H1 (cell line): ENCODE results near the gene CABLES2. TPM values are rescaled to one million over a fixed set of nuclear protein-coding genes. Genes with fewer than 3 reads are reported as not detected.

ENCODE experiments used
- CTCF ChIA-PET: fragments of 300-600 bp; sonication (Branson Sonifier 250); formaldehyde crosslinking; loops from one replicate; lab custom pipeline; 2021; ENCODE audit not compliant: partially characterized antibody; lab: Charles Lee
- POLR2A ChIA-PET: fragments of 300-600 bp; sonication (Branson Sonifier 250); formaldehyde crosslinking; loops from one replicate; lab custom pipeline; 2021; ENCODE audit warnings: inconsistent platforms; ENCODE audit not compliant: partially characterized antibody; lab: Charles Lee
- DNase-seq, 2 experiments: peaks; one replicate each; pipeline versions ENCODE4 v3.0.0 to v3.0.0-alpha.2; 2010 to 2022; ENCODE audit warnings: low spot score in 2 of 2, low read depth in 1 of 2, mixed read lengths in 1 of 2
- FAIRE-seq: peaks from 2 replicates; lab custom pipeline; 2011; peaks lifted over from hg19 to GRCh38; lab: Jason Lieb, UNC
- H2AFZ ChIP-seq: 2 replicates; pipeline ENCODE4 v1.8.1; 2012; ENCODE audit warnings: low read length, inconsistent platforms
- H2AK5ac ChIP-seq: 2 replicates; pipeline ENCODE4 v1.6.1; 2013; ENCODE audit warnings: low read depth, low read length
- H2BK120ac ChIP-seq: replicated peaks from 2 replicates; pipeline ENCODE3; 2013; ENCODE audit warnings: low read depth, low read length, inconsistent platforms
- H2BK12ac ChIP-seq: 2 replicates; pipeline ENCODE4 v1.6.1; 2013; ENCODE audit warnings: low read depth, low read length
- H2BK15ac ChIP-seq: 2 replicates; pipeline ENCODE4 v1.6.1; 2013; ENCODE audit warnings: low read length
- H2BK20ac ChIP-seq: 2 replicates; pipeline ENCODE4 v1.6.1; 2013; ENCODE audit warnings: low read length
- H2BK5ac ChIP-seq: 2 replicates; pipeline ENCODE4 v1.6.1; 2013; ENCODE audit warnings: low read depth, low read length
- H3K14ac ChIP-seq: 2 replicates; pipeline ENCODE4 v1.6.1; 2013; ENCODE audit warnings: inconsistent platforms; ENCODE audit not compliant: insufficient read length
- H3K18ac ChIP-seq: 2 replicates; pipeline ENCODE4 v1.6.1; 2013; ENCODE audit warnings: low read length; ENCODE audit errors: extremely low read depth
- H3K23ac ChIP-seq: 2 replicates; pipeline ENCODE4 v1.6.1; 2013; ENCODE audit warnings: inconsistent platforms; ENCODE audit not compliant: insufficient read length
- H3K23me2 ChIP-seq: 2 replicates; pipeline ENCODE4 v1.6.1; 2013; ENCODE audit warnings: low read depth, low read length
- H3K27ac ChIP-seq: 2 replicates; pipeline ENCODE4 v1.6.1; 2011; ENCODE audit warnings: low read depth, low read length, inconsistent platforms
- H3K27me3 ChIP-seq, 4 experiments: replicated peaks in 1 of 4; 1 replicate in 1 of 4; 2 replicates in 3 of 4; pipeline versions ENCODE4 v1.6.1 to v1.8.1; 2011 to 2013; ENCODE audit warnings: low read length in 3 of 4, mild to moderate bottlenecking in 3 of 4, inconsistent platforms in 2 of 4, mixed read lengths in 2 of 4, moderate library complexity in 1 of 4; ENCODE audit not compliant: control insufficient read depth in 3 of 4, insufficient read depth in 3 of 4; ENCODE audit errors: extremely low read depth in 1 of 4
- H3K36me3 ChIP-seq, 4 experiments: 2 replicates each; pipeline versions ENCODE4 v1.6.1 to v1.8.1; 2011 to 2013; ENCODE audit warnings: mild to moderate bottlenecking in 4 of 4, low read length in 3 of 4, moderate library complexity in 2 of 4, control low read depth in 1 of 4, inconsistent platforms in 1 of 4; ENCODE audit not compliant: insufficient read depth in 4 of 4, control insufficient read depth in 2 of 4
- H3K4ac ChIP-seq: replicated peaks from 2 replicates; pipeline ENCODE3; 2013; ENCODE audit warnings: low read length, low read depth, mixed read lengths, inconsistent platforms; ENCODE audit not compliant: insufficient read length
- H3K4me1 ChIP-seq, 4 experiments: replicated peaks in 1 of 4; 1 replicate in 1 of 4; 2 replicates in 3 of 4; pipeline versions ENCODE4 v1.6.1 to v1.8.1; 2011 to 2013; ENCODE audit warnings: low read length in 3 of 4, inconsistent platforms in 2 of 4, mixed read lengths in 1 of 4; ENCODE audit not compliant: insufficient read depth in 4 of 4, control insufficient read depth in 3 of 4
- H3K4me2 ChIP-seq, 2 experiments: 2 replicates each; pipeline versions ENCODE4 v1.6.1 to v1.8.1; 2011 to 2013; ENCODE audit warnings: low read depth in 2 of 2, low read length in 2 of 2, control low read depth in 1 of 2, inconsistent platforms in 1 of 2, mild to moderate bottlenecking in 1 of 2; ENCODE audit not compliant: insufficient read depth in 1 of 2
- H3K4me3 ChIP-seq, 4 experiments: fragments of 200-600, 300-600 bp in 1 of 4; sonication (generic), shearing (Covaris generic), sonication (Bioruptor Twin) in 1 of 4; 2 replicates each; pipeline versions ENCODE4 v1.5.1 to v1.8.1; 2011 to 2016; ENCODE audit warnings: low read length in 4 of 4, low read depth in 3 of 4, control low read depth in 2 of 4, inconsistent platforms in 2 of 4, mild to moderate bottlenecking in 2 of 4, mixed read lengths in 1 of 4, moderate library complexity in 1 of 4; ENCODE audit not compliant: insufficient read depth in 2 of 4; ENCODE audit errors: extremely low read depth in 1 of 4
- H3K56ac ChIP-seq: replicated peaks from 2 replicates; pipeline ENCODE3; 2013; ENCODE audit warnings: low read depth, mild to moderate bottlenecking, mixed read lengths, low read length, inconsistent platforms; ENCODE audit not compliant: insufficient read length
- H3K79me1 ChIP-seq: 2 replicates; pipeline ENCODE4 v1.6.1; 2013; ENCODE audit warnings: low read depth, low read length, control low read depth
- H3K79me2 ChIP-seq, 2 experiments: 2 replicates each; pipeline versions ENCODE4 v1.6.1 to v1.8.1; 2012 to 2013; ENCODE audit warnings: low read length in 2 of 2, mild to moderate bottlenecking in 2 of 2, inconsistent platforms in 1 of 2; ENCODE audit not compliant: insufficient read depth in 2 of 2, control insufficient read depth in 1 of 2
- H3K9ac ChIP-seq, 4 experiments: replicated peaks in 1 of 4; 1 replicate in 1 of 4; 2 replicates in 3 of 4; pipeline versions ENCODE4 v1.6.1 to v1.8.1; 2011 to 2013; ENCODE audit warnings: low read depth in 3 of 4, low read length in 3 of 4, control low read depth in 2 of 4, mild to moderate bottlenecking in 2 of 4, moderate library complexity in 2 of 4, inconsistent platforms in 1 of 4; ENCODE audit errors: extremely low read depth in 1 of 4
- H3K9me3 ChIP-seq, 2 experiments: 2 replicates each; pipeline versions ENCODE4 v1.6.1 to v1.8.1; 2012 to 2013; ENCODE audit warnings: mild to moderate bottlenecking in 2 of 2, moderate library complexity in 2 of 2, control low read depth in 1 of 2, inconsistent platforms in 1 of 2, low read depth in 1 of 2, low read length in 1 of 2, mixed read lengths in 1 of 2; ENCODE audit not compliant: insufficient read depth in 2 of 2
- H4K20me1 ChIP-seq, 2 experiments: replicated peaks in 1 of 2; 2 replicates each; pipeline versions ENCODE3 to v1.8.1; 2011 to 2013; ENCODE audit warnings: inconsistent platforms in 2 of 2, low read length in 2 of 2, mild to moderate bottlenecking in 1 of 2; ENCODE audit not compliant: insufficient read depth in 2 of 2, control insufficient read depth in 1 of 2
- H4K5ac ChIP-seq: 2 replicates; pipeline ENCODE4 v1.6.1; 2013; ENCODE audit warnings: low read length, low read depth, mixed read lengths, inconsistent platforms; ENCODE audit not compliant: insufficient read length
- H4K8ac ChIP-seq: 2 replicates; pipeline ENCODE4 v1.8.0; 2013; ENCODE audit warnings: mild to moderate bottlenecking, moderate library complexity, low read length, inconsistent platforms; ENCODE audit not compliant: insufficient read depth; ENCODE audit errors: extremely low read depth
- H4K91ac ChIP-seq: replicated peaks from 2 replicates; pipeline ENCODE3; 2013; ENCODE audit warnings: low read length, mixed read lengths, inconsistent platforms; ENCODE audit not compliant: insufficient read length
- BACH1 ChIP-seq: IDR thresholded peaks from 2 replicates; pipeline ENCODE4 v1.6.1; 2012; ENCODE audit warnings: low read length, improper control_type of control experiment
- CREB1 ChIP-seq: IDR thresholded peaks from 2 replicates; pipeline ENCODE4 v1.6.1; 2012; ENCODE audit warnings: inconsistent platforms
- EGR1 ChIP-seq: IDR thresholded peaks from 2 replicates; pipeline ENCODE4 v1.6.1; 2011; ENCODE audit warnings: low read depth, low read length, borderline replicate concordance
- RFX5 ChIP-seq: IDR thresholded peaks from 2 replicates; pipeline ENCODE4 v1.6.1; 2011; ENCODE audit warnings: low read depth, low read length, improper control_type of control experiment, borderline replicate concordance
- RXRA ChIP-seq: IDR thresholded peaks from 2 replicates; pipeline ENCODE4 v1.6.1; 2011; ENCODE audit warnings: low read depth, mild to moderate bottlenecking, low read length, moderate library complexity; ENCODE audit not compliant: insufficient read depth
- WGBS, 2 experiments: shearing (Covaris generic) in 1 of 2; methylation state at CpG; one replicate each; pipeline versions ENCODE4 v1.1.6 to v1.1.7; 2013 to 2015; ENCODE audit warnings: low lambda C conversion rate in 2 of 2, mixed read lengths in 2 of 2, inconsistent platforms in 1 of 2, low coverage in 1 of 2, missing lambda C conversion rate in 1 of 2; ENCODE audit not compliant: insufficient replicate concordance in 2 of 2, insufficient coverage in 1 of 2, insufficient read length in 1 of 2; ENCODE audit errors: extremely low coverage in 1 of 2, missing lambda C conversion rate in 1 of 2; 5-methylcytosine and 5-hydroxymethylcytosine counted together
- polyA plus RNA-seq, 7 experiments: library from polyadenylated mRNA; depleted of rRNA in 3 of 7; stranded (reverse) in 5 of 7; unstranded in 2 of 7; fragments of >200 nt in 5 of 7; fragments of 200-250 nt in 2 of 7; gene quantifications; 1 replicate in 5 of 7; 2 replicates in 1 of 7; 4 replicates in 1 of 7; pipeline versions ENCODE4 v1.2.1 to v1.2.3, GENCODE V29; 2011 to 2013; ENCODE audit warnings: missing spikeins in 2 of 7, mixed read lengths in 2 of 7
- total RNA-seq: library from RNA; stranded (reverse); fragmentation: NEBNext Ultra II Directional; extraction: Animal tissue kit (Norgen Biotek cat#: 25700); gene quantifications from 2 replicates; pipeline ENCODE4 v1.2.1, GENCODE V29; 2021

Gene CABLES2
- total and polyA plus RNA-seq, 2 of the 8 experiments (the other 6 are each of a cell fraction or from before 2014, with no cell fraction given), result 8.0 to 8.8 TPM

- 92% methylated on average over 17 of the region's 17 CpGs; no CpG with 5 or more reads in 1 of the 2 experiments for WGBS, 2 experiments
- peak overlapping the region; percentile 88 for H2BK5ac ChIP-seq
- no peaks in the 10 kb centered on the region for H3K27me3 ChIP-seq
- peaks cover 3% of the 10 kb centered on the region; the same call in 1 of the 2 replicates for H3K23me2 ChIP-seq
- no peaks in the 10 kb centered on the region for H3K79me1 ChIP-seq
- no peaks in the 10 kb centered on the region for H3K79me2 ChIP-seq
- no peak overlapping the region for H2AFZ ChIP-seq
- DNase-seq, result no peak
- no peak overlapping the region for H3K56ac ChIP-seq
- H3K4me1 ChIP-seq, result peaks cover 0 to 29% (median 28%) of the 10 kb centered on the region in 4 experiments; a peak in 6 of 7 replicates
- peak overlapping the region; percentile 95 for H2BK120ac ChIP-seq
- no peak overlapping the region for H3K23ac ChIP-seq
- H3K36me3 ChIP-seq, result peaks cover 0 to 3% (median 1%) of the 10 kb centered on the region in 4 experiments; a peak in 4 of 8 replicates
- no peak for TF ChIP-seq RFX5
- no peak for TF ChIP-seq RXRA
- TF ChIP-seq BACH1, result no peak
- TF ChIP-seq CREB1, result no peak
- TF ChIP-seq EGR1, result no peak
- no peak overlapping the region for H4K8ac ChIP-seq
- H2BK20ac ChIP-seq, result 0 out of 2 replicates have a peak overlapping the region, but pooled peaks have one; percentile 40
- FAIRE-seq, result no peak
- 0 out of 4 replicates have a peak overlapping the region, but pooled peaks of 1 of the 2 experiments have one; percentile 29 for H3K4me2 ChIP-seq
- peak overlapping the region; percentile 75; the same call in 1 of the 2 replicates for H2AK5ac ChIP-seq
- no peak overlapping the region for H3K14ac ChIP-seq
- peak overlapping the region; percentile 58 for H3K4ac ChIP-seq
- peak overlapping the region; percentile 27 for H4K5ac ChIP-seq
- peaks cover 0 to 4% of the 10 kb centered on the region in 2 experiments for H4K20me1 ChIP-seq
- peak overlapping the region; percentile 31 for H3K27ac ChIP-seq
- H3K4me3 ChIP-seq, result no peak overlapping the region
- H2BK12ac ChIP-seq, result peak overlapping the region; percentile 90
- ChIA-PET CTCF (interaction anchor here (1.3 to 14.1 kb wide), 6 partner anchors 9 to 73 kb away, joined by 3 to 212 read pairs (median 6); partner anchors contain the start of genes LAMA5 and RPS21), POLR2A (interaction anchor here (1.3 to 10.7 kb wide), 8 partner anchors 10 to 80 kb away, joined by 3 to 213 read pairs (median 6); partner anchors contain the start of genes LAMA5 and RPS21)
- H3K9me3 ChIP-seq, result no peaks in the 10 kb centered on the region
- H3K18ac ChIP-seq, result 0 out of 2 replicates have a peak overlapping the region, but pooled peaks have one; percentile 83
- no peak overlapping the region for H3K9ac ChIP-seq
- peak overlapping the region; percentile 84 for H4K91ac ChIP-seq
- 0 out of 2 replicates have a peak overlapping the region, but pooled peaks have one; percentile 19 for H2BK15ac ChIP-seq
Observed at GRCh38 chr20:62377064-62377461, 30.0 kb downstream of the CABLES2 start.
